Hepatocyte (in vitro differentiated cells): ENCODE measurements around the gene PLCL2.

Source experiments
- CTCF ChIP-seq: fragments of 200-600 bp; sonication (generic); IDR thresholded peaks from 2 replicates; pipeline ENCODE4 v1.5.1; 2016; ENCODE audit warnings: antibody characterized with exemption, mild to moderate bottlenecking; ENCODE audit not compliant: poor library complexity
- EZH2 ChIP-seq: fragments of 200-600 bp; sonication (generic); IDR thresholded peaks from 2 replicates; pipeline ENCODE4 v1.6.1; 2016; ENCODE audit warnings: antibody characterized with exemption, mild to moderate bottlenecking, borderline replicate concordance

GRCh38 chr3:17135696-17136095 is 250.9 kb downstream of the PLCL2 start:
- TF ChIP-seq EZH2 (no peak), CTCF (no peak)
